Measurements from ENCODE around the gene CHURC1. TPM values are rescaled to one million over a fixed set of nuclear protein-coding genes. Genes with fewer than 3 reads are reported as not detected.

The CHURC1 gene
- total RNA-seq (2022): 51.3 and 52.6 TPM in 2 replicates
- Bru-seq, nascent RNA: percentile 96 among the genes with signal in this experiment
- BruChase-seq, experiment 1, labeled RNA remaining after a 2-hour chase: percentile 98 among the genes with signal in this experiment
- BruChase-seq, experiment 2, labeled RNA remaining after a 6-hour chase: percentile 97 among the genes with signal in this experiment
- long read RNA-seq, transcript CHURC1-207 (2 exons, 571 nt): minor isoform, 6 of 124 reads
- long read RNA-seq, transcript CHURC1-203 (4 exons, 2,629 nt): major isoform, 93 of 124 reads
- long read RNA-seq, transcript CHURC1-202 (3 exons, 439 nt): minor isoform, 11 of 124 reads
- long read RNA-seq, transcript CHURC1-208 (4 exons, 3,615 nt): minor isoform, 7 of 124 reads
- long read RNA-seq, partial matches to known transcripts: 2 of 124 reads
- long read RNA-seq, other reads (novel, unspliced or antisense): 2 of 124 reads

DNA sequence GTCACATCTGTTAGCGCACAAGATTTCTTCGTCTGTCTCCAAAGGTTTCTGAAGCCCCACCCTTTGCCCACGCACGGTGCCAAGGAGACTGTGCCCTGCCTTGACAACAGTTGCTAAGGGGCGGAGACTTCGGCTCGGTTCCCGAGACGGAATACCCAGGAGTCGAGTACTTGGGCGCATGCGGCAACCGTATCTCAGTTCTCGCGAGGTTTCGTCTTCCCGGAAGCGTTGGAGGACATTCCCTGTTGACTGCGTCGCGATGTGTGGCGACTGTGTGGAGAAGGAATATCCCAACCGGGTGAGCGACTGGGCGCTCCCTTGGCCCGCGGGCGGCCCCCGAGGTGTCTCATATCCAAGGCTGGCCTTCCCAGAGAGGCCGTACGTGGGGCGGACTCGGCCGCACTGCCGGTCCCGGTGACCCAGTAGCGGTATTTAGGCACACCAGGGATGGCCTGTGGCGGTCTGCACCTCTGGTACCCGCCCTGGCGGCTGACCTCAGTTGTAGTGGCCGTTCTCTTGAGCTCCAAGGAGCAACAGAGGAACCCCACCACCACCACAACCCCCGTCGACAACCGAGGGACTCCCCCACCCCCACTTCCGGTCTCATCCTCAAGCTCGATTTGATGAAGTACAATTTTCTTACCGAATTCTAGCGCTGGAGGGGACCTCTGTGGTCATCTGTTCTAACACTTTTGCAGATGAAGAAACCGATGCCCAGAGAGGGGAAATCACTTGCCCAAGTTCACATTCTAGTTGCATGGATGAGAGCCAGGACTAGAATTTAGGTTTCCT, at the start of gene CHURC1:
Gene CHURC1, plus strand, starts transcription at position 219 of the 792 bp plus-strand sequence. Its CDS starts 41 bp downstream, at position 260.
- ChIA-PET POLR2A (interaction anchor here (0.5 to 0.9 kb wide), 4 partner anchors 9 to 521 kb away, joined by 3 to 6 read pairs (median 4); no protein-coding TSS in a partner anchor), CTCF (interaction anchor here (0.6 kb wide), 1 partner anchor 123 kb away, joined by 3 read pairs; no protein-coding TSS in a partner anchor)
- no TSS peak for BruUV-seq (replicated peaks)
- Mint-ChIP-seq H3K4me1 (ENCODE audit: low read depth, unreplicated experiment) (peaks cover 12% of the 10 kb centered on the region), H3K4me3 (ENCODE audit: unreplicated experiment) (peak within 1 kb of the TSS; percentile 81), H3K27me3 (ENCODE audit: insufficient read depth, unreplicated experiment) (no peaks in the 10 kb centered on the region), H3K36me3 (ENCODE audit: insufficient read depth, unreplicated experiment) (peaks cover 17% of the 10 kb centered on the region), H3K27ac (ENCODE audit: unreplicated experiment) (peak within 1 kb of the TSS; percentile 91), H3K9me3 (ENCODE audit: unreplicated experiment) (no peaks in the 10 kb centered on the region)
- TF ChIP-seq, protein P1, sequence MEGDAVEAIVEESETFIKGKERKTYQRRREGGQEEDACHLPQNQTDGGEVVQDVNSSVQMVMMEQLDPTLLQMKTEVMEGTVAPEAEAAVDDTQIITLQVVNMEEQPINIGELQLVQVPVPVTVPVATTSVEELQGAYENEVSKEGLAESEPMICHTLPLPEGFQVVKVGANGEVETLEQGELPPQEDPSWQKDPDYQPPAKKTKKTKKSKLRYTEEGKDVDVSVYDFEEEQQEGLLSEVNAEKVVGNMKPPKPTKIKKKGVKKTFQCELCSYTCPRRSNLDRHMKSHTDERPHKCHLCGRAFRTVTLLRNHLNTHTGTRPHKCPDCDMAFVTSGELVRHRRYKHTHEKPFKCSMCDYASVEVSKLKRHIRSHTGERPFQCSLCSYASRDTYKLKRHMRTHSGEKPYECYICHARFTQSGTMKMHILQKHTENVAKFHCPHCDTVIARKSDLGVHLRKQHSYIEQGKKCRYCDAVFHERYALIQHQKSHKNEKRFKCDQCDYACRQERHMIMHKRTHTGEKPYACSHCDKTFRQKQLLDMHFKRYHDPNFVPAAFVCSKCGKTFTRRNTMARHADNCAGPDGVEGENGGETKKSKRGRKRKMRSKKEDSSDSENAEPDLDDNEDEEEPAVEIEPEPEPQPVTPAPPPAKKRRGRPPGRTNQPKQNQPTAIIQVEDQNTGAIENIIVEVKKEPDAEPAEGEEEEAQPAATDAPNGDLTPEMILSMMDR (IDR thresholded peaks at IDR 0.05; ENCODE audit: insufficient read depth in 1 of 2, low read depth in 1 of 2, low read length in 1 of 2, severe bottlenecking in 1 of 2, unreplicated experiment in 1 of 2): no peak
- H3K9me3 ChIP-seq: no peaks in the 10 kb centered on the region
- peak within 1 kb of the TSS; percentile 98 for H3K4me3 ChIP-seq (ENCODE audit: low read depth, low read length)
- no peaks in the 10 kb centered on the region for H3K27me3 ChIP-seq (replicated peaks; ENCODE audit: control insufficient read depth, insufficient read depth, low read length)
- intact Hi-C loops (cut with micrococcal nuclease; ENCODE audit: unreplicated experiment): loop anchor here (2.0 kb wide), 1 partner anchor 72 kb away; the partner anchor contains the start of gene FNTB
- peak; percentile 98 to 99 for DNase-seq
- H3K4me1 ChIP-seq: peaks cover 7% of the 10 kb centered on the region
- H3K36me3 ChIP-seq (ENCODE audit: control insufficient read depth, insufficient read depth, low read length): no peaks in the 10 kb centered on the region

DNA sequence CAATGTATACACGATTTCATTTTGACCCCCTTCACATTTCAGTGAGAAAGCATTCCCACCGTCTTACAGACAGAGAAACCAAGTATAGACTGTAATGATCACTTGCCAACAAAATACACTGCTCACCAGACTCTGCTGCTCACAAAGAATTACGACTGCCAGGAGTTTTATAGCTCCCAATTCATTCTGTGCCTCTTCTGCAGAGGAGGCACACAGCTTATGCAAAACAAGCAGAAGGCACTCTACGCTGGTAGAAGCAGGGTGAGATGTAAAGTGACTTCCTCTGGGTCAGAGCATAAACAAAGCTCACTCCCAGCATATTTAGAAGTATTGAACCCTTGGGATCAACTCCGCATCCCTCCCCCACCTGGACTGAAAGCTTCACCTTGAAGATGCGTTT, 49.1 kb upstream of the CHURC1 start:
- ChIA-PET CTCF (no interaction called here), POLR2A (no interaction called here)
- TF ChIP-seq, protein P1 (IDR thresholded peaks at IDR 0.05; ENCODE audit: insufficient read depth in 1 of 2, low read depth in 1 of 2, low read length in 1 of 2, severe bottlenecking in 1 of 2, unreplicated experiment in 1 of 2): no peak
- H3K36me3 ChIP-seq (ENCODE audit: control insufficient read depth, insufficient read depth, low read length): no peaks in the 10 kb centered on the region
- no peaks in the 10 kb centered on the region for H3K36me3 Mint-ChIP-seq (ENCODE audit: insufficient read depth, unreplicated experiment)
- peaks cover 10% of the 10 kb centered on the region for H3K27me3 Mint-ChIP-seq (ENCODE audit: insufficient read depth, unreplicated experiment)
- H3K4me1 Mint-ChIP-seq (ENCODE audit: low read depth, unreplicated experiment): no peaks in the 10 kb centered on the region
- H3K4me1 ChIP-seq: no peaks in the 10 kb centered on the region
- BruUV-seq (replicated peaks): no TSS peak
- no peak overlapping the region for H3K4me3 Mint-ChIP-seq (ENCODE audit: unreplicated experiment)
- no peaks in the 10 kb centered on the region for H3K27me3 ChIP-seq (replicated peaks; ENCODE audit: control insufficient read depth, insufficient read depth, low read length)
- intact Hi-C loops (cut with micrococcal nuclease; ENCODE audit: unreplicated experiment): no loop called here
- H3K9me3 Mint-ChIP-seq (ENCODE audit: unreplicated experiment): no peaks in the 10 kb centered on the region
- no peak overlapping the region for H3K4me3 ChIP-seq (ENCODE audit: low read depth, low read length)
- H3K9me3 ChIP-seq: no peaks in the 10 kb centered on the region
- H3K27ac Mint-ChIP-seq (ENCODE audit: unreplicated experiment): no peak overlapping the region
- DNase-seq: no peak

DNA sequence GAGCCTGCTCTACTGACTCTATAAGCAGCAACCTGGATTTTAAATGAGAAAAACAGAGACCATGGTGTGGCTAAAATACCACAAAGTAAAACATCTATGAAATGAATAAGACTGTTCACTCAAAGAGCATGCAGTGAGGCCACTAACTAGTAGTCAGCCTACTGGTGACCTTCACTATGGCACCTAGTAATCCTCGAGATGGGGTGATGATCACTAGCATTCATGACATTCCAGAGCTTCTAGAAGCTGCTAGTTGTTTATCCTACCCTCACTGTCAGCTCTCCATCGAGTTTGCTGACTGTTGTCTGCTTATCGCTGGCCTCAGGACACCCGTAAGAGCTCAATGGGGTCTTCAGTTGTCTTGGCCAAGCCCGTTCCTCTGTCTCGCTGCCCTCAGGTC, 48.3 kb upstream of the CHURC1 start:
- no peak for DNase-seq
- ChIA-PET POLR2A (no interaction called here), CTCF (interaction anchor here (0.6 kb wide), 1 partner anchor 433 kb away, joined by 7 read pairs; no protein-coding TSS in a partner anchor)
- no peak overlapping the region for H3K4me3 Mint-ChIP-seq (ENCODE audit: unreplicated experiment)
- no peak overlapping the region for H3K4me3 ChIP-seq (ENCODE audit: low read depth, low read length)
- peaks cover 16% of the 10 kb centered on the region for H3K27me3 Mint-ChIP-seq (ENCODE audit: insufficient read depth, unreplicated experiment)
- no peaks in the 10 kb centered on the region for H3K36me3 Mint-ChIP-seq (ENCODE audit: insufficient read depth, unreplicated experiment)
- no peaks in the 10 kb centered on the region for H3K9me3 ChIP-seq
- no peaks in the 10 kb centered on the region for H3K4me1 ChIP-seq
- H3K9me3 Mint-ChIP-seq (ENCODE audit: unreplicated experiment): no peaks in the 10 kb centered on the region
- TF ChIP-seq, protein P1 (IDR thresholded peaks at IDR 0.05; ENCODE audit: insufficient read depth in 1 of 2, low read depth in 1 of 2, low read length in 1 of 2, severe bottlenecking in 1 of 2, unreplicated experiment in 1 of 2): no peak
- no TSS peak for BruUV-seq (replicated peaks)
- no peaks in the 10 kb centered on the region for H3K36me3 ChIP-seq (ENCODE audit: control insufficient read depth, insufficient read depth, low read length)
- no peaks in the 10 kb centered on the region for H3K27me3 ChIP-seq (replicated peaks; ENCODE audit: control insufficient read depth, insufficient read depth, low read length)
- H3K27ac Mint-ChIP-seq (ENCODE audit: unreplicated experiment): no peak overlapping the region
- no peaks in the 10 kb centered on the region for H3K4me1 Mint-ChIP-seq (ENCODE audit: low read depth, unreplicated experiment)
- intact Hi-C loops (cut with micrococcal nuclease; ENCODE audit: unreplicated experiment): no loop called here
